Left ventricle myocardium inferior (tissue), 1 donor: Measurements from ENCODE around the gene MICAL2. TPM values are rescaled to one million over a fixed set of nuclear protein-coding genes. Genes with fewer than 3 reads are reported as not detected.
"Not testable (repeated sequence)": the region's sequence is repeated elsewhere in the genome, so short reads cannot be mapped to it uniquely, and the experiment has no call there.

Experiments
- DNase-seq: peaks from one replicate; pipeline ENCODE4 v3.0.0-alpha.2; 2020
- H3K27ac ChIP-seq: fragments of 200-600 bp; replicated peaks from 2 replicates; pipeline ENCODE4 v1.8.0; 2021
- H3K27me3 ChIP-seq: fragments of 200-600 bp; 2 replicates; pipeline ENCODE4 v1.8.0; 2021; ENCODE audit warnings: low read depth
- H3K36me3 ChIP-seq: fragments of 200-600 bp; 2 replicates; pipeline ENCODE4 v1.8.0; 2021
- H3K4me1 ChIP-seq: fragments of 200-600 bp; 2 replicates; pipeline ENCODE4 v1.8.0; 2021
- H3K4me3 ChIP-seq: fragments of 200-600 bp; 2 replicates; pipeline ENCODE4 v1.8.0; 2021; ENCODE audit warnings: mild to moderate bottlenecking, moderate library complexity
- H3K9me3 ChIP-seq: fragments of 200-600 bp; replicated peaks from 2 replicates; pipeline ENCODE4 v1.8.0; 2021
- intact Hi-C: fragments of 100-400 bp; cut with micrococcal nuclease; formaldehyde crosslinking; loops from one replicate; pipeline ENCODE4 v1.11.0; 2022
- total RNA-seq: library from RNA; stranded (reverse); fragmentation: NEBNext Ultra II Directional; extraction: Animal tissue kit (Norgen Biotek cat#: 25700); gene quantifications from one replicate; pipeline ENCODE4 v1.2.1, GENCODE V29; 2021
- TF ChIP-seq, protein P1 (sequence below): fragments of 200-600 bp; IDR thresholded peaks from 2 replicates; pipeline ENCODE4 v1.8.0; 2021; ENCODE audit warnings: antibody characterized with exemption, mild to moderate bottlenecking, borderline replicate concordance
- donor health status: DM: no; HTN: yes; CAD: no; lungs with severe emphysema.

The MICAL2 gene
- total RNA-seq, 1 donor from 2014 or later, result 85.0 TPM

DNA sequence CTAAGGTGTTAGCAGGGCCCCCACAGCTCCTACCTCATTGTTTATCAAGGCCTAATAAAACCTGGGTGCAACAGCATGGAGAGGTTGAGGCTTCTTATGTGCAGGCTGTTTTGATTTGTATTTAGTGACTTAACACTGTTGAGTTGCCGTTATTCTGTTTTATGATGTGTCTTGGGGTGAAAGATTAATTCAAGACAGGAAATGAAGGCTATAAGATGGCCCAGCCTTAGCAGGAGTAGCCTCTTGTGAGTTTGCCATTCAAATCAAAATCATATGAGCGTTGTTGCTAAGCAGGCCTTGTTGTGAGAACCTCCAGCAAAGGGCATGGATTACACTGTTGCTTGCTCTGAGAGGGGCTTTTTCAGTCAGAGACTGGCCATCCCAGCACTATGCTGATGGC is 31.8 kb downstream of the MICAL2 start:
- Histone ChIP-seq H3K36me3 (no peaks in the 10 kb centered on the region), H3K9me3 (no peaks in the 10 kb centered on the region), H3K4me3 (no peak overlapping the region), H3K4me1 (peaks cover 84% of the 10 kb centered on the region), H3K27ac (peak overlapping the region; percentile 67), H3K27me3 (no peaks in the 10 kb centered on the region)
- intact Hi-C loops, result no loop called here
- TF ChIP-seq, protein P1, sequence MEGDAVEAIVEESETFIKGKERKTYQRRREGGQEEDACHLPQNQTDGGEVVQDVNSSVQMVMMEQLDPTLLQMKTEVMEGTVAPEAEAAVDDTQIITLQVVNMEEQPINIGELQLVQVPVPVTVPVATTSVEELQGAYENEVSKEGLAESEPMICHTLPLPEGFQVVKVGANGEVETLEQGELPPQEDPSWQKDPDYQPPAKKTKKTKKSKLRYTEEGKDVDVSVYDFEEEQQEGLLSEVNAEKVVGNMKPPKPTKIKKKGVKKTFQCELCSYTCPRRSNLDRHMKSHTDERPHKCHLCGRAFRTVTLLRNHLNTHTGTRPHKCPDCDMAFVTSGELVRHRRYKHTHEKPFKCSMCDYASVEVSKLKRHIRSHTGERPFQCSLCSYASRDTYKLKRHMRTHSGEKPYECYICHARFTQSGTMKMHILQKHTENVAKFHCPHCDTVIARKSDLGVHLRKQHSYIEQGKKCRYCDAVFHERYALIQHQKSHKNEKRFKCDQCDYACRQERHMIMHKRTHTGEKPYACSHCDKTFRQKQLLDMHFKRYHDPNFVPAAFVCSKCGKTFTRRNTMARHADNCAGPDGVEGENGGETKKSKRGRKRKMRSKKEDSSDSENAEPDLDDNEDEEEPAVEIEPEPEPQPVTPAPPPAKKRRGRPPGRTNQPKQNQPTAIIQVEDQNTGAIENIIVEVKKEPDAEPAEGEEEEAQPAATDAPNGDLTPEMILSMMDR, result no peak
- no peak for DNase-seq

DNA sequence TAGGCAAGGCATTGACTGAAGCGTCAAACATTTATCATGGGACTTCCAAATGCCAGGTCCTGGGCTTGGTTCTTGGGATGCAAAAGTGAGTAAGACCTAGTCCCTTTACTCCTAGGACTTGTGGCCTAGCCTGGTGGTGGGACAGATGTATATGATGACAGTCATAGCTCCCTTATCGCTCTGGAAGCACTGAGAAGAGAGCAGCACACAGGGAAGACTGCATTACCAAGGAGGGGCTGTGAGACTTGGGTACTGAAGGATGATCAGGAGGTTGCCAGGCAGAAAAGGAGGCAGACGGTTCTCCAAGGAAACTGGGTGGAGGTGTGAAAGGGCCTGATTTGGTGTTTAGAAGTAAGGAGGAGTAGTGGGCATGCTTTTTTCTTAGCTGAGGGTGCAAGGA is 32.5 kb downstream of the MICAL2 start:
- no peak for DNase-seq
- Histone ChIP-seq H3K27me3 (no peaks in the 10 kb centered on the region), H3K4me3 (no peak overlapping the region), H3K9me3 (no peaks in the 10 kb centered on the region), H3K36me3 (no peaks in the 10 kb centered on the region), H3K4me1 (peaks cover 76% of the 10 kb centered on the region), H3K27ac (peak overlapping the region; percentile 67)
- TF ChIP-seq, protein P1, result no peak
- intact Hi-C loops, result no loop called here

- TF ChIP-seq, protein P1, result no peak
- peaks cover 69% of the 10 kb centered on the region for H3K4me1 ChIP-seq
- intact Hi-C loops, result no loop called here
- no peak overlapping the region for H3K4me3 ChIP-seq
- no peak for DNase-seq
- no peaks in the 10 kb centered on the region for H3K27me3 ChIP-seq
- no peaks in the 10 kb centered on the region for H3K9me3 ChIP-seq
- H3K36me3 ChIP-seq, result no peaks in the 10 kb centered on the region
- peak overlapping the region; percentile 67 for H3K27ac ChIP-seq
Observed at GRCh38 chr11:12143461-12144258, 33.3 kb downstream of the MICAL2 start.

DNA sequence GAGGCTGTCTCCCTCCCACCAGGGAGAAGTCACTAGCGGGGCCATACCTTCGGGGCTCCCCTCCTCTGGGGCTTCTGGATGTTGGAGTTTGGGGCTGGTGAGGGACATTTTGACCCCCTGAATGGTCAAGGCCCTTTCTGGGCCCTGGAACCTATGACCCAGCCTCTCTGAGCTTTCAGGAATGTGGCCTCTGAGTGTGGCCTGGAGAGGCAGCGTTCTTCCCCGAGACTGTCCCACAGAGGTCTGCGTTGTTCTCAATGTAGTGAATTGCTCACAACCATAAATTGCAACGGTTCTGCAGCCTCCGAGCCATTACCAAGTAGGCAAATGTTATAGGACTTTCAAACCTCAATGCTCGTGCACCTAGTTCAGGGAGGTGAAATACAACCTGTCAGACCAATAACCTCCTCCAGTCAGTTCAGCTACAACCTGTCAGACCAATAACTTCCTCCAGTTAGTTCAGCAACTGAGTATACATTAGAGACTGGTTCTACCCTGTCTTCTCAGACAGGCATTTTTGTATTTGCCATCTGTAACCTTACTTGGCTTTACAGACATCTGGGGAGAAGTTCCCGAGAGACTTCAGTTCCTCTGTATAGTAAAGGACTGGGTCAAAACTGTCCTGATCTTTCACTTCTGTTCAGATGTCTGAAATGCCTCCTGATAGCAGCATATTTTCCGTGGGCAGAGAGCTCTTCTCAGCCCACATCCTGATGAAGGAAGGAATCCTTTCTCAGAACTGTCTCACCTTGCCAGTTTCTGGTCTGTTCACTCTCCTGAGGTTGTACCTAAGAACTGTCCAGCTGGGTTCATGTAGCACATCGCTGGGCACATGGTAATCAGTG is 34.2 kb downstream of the MICAL2 start:
- DNase-seq, result no peak
- no peak overlapping the region for H3K4me3 ChIP-seq
- H3K27ac ChIP-seq, result peak overlapping the region; percentile 67
- TF ChIP-seq, protein P1, result no peak
- no peaks in the 10 kb centered on the region for H3K9me3 ChIP-seq
- H3K4me1 ChIP-seq, result peaks cover 69% of the 10 kb centered on the region
- intact Hi-C loops, result no loop called here
- H3K36me3 ChIP-seq, result no peaks in the 10 kb centered on the region
- H3K27me3 ChIP-seq, result no peaks in the 10 kb centered on the region

GRCh38 chr11:12146678-12147077 is 36.3 kb downstream of the MICAL2 start:
- DNase-seq, H3K27me3 ChIP-seq, H3K36me3 ChIP-seq, H3K27ac ChIP-seq, intact Hi-C loops, H3K9me3 ChIP-seq, H3K4me3 ChIP-seq: not testable (repeated sequence)
- peaks cover 63% of the 10 kb centered on the region for H3K4me1 ChIP-seq
